HG03575 (cell line): ENCODE results near the gene TPM4.

Experiments
- ATAC-seq: cut with Tn5 transposase; IDR thresholded peaks from one replicate; pipeline ENCODE4 v1.9.1; 2021; ENCODE audit not compliant: unreplicated experiment, insufficient number of reproducible peaks, low FRiP score; ENCODE audit errors: extremely low read depth

Gene TPM4

DNA sequence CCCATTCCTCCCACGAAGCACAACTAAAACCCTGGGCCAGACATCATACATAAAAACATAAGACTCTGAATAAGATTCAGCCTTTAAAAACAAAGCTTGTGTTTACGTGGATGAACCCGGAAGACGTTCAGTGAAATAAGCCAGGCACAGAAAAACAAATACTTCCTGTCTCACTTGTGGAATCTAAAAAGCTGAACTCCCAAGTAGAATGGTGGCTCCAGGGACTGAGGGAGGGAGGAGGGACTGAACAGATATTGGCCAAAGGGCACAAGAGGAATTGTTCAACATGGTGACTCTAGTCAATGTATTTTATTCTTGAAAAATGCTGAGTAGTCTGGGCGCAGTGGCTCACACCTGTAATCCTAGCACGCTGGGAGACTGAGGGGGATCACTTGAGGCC is 35.7 kb upstream of the TPM4 start:
- ATAC-seq = no peak

GRCh38 chr19:16041299-16041990 is 34.9 kb upstream of the TPM4 start:
- ATAC-seq = no peak

DNA sequence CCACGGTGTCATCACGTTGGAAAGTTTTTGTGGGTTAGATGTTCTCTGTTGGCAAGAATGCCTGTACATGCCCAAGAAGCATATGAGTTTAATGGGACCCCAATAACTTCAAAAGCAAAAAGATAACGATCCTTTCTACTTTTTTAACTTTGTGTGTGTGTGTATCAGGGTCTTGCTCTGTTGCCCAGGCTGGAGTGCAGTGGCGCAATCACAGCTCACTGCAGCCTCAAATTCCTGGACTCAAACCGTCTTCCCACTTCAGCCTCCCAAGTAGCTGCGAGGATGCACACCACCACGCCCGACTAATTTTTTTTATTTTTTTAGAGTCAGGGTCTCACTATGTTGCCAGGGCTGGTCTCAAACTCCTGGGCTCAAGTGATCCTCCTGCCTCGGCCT is 34.3 kb upstream of the TPM4 start:
- ATAC-seq = no peak

DNA sequence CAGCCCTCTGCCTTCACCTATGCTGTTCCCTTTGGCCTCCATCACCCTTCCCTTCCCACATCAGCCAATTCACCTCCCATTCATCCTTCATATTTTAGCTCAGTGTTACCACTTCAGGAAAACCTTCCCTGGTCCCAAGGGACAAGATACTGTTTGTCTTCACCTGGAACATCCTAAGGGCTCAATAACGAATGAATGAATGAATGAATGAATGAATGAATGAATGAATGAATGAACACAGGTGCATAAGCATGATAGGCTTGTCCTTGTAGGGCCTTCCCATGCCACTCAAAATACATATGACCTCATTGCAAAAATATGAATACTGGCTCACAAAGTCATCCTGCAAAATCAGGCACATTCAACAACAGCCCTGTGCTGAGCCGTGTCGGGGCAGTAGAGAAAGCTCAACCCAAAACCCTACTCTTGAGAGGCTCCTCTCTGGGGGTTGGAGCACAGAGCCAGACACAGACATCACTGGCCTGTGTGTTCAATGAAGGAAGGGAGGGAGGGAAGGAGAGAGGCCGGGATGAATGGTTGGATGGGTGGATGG is 33.7 kb upstream of the TPM4 start:
- no peak for ATAC-seq

DNA sequence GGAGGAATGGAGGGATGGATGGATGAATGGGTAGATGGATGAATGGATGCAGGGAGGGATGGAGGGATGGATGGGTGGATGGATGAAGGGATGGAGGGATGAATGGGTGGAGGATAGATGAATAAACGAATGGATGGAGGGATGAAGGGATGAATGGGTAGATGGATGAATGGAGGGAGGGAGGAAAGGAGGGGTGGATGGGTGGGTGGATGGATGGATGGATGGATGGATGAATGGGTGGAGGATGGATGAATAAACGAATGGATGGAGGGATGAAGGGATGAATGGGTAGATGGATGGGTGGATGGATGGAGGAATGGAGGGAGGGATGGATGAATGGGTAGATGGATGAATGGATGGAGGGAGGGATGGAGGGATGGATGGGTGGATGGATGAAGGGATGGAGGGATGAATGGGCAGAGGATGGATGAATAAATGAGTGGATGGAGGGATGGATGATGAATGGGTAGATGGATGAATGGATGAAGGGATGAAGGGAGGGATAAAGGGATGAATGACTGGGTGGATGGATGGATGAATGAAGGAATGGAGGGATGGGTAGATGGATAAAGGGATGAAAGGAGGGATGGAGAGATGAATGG is 33.0 kb upstream of the TPM4 start:
- no peak for ATAC-seq

GRCh38 chr19:16044746-16045145 is 31.5 kb upstream of the TPM4 start:
- ATAC-seq = no peak

DNA sequence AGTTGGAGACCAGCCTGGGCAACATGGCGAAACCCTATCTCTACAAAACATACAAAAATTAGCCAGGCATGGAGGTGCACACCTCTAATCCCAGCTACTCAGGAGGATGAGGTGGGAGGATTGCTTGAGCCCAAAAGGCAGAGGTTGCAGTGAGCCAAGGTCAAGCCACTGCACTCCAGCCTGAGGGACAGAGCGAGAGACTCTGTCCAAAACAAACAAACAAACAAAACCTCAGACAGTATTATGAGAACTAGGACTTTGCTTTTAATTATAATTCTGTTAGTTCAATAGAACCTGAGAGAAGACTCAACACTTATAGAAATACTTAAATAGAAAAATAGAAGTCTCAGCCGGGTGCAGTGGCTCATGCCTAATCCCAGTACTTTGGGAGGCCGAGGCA is 31.1 kb upstream of the TPM4 start:
- ATAC-seq = no peak

- ATAC-seq = no peak
Observed at GRCh38 chr19:16045893-16046292, 30.4 kb upstream of the TPM4 start.

GRCh38 chr19:16048583-16048982 is 27.7 kb upstream of the TPM4 start:
- no peak for ATAC-seq

DNA sequence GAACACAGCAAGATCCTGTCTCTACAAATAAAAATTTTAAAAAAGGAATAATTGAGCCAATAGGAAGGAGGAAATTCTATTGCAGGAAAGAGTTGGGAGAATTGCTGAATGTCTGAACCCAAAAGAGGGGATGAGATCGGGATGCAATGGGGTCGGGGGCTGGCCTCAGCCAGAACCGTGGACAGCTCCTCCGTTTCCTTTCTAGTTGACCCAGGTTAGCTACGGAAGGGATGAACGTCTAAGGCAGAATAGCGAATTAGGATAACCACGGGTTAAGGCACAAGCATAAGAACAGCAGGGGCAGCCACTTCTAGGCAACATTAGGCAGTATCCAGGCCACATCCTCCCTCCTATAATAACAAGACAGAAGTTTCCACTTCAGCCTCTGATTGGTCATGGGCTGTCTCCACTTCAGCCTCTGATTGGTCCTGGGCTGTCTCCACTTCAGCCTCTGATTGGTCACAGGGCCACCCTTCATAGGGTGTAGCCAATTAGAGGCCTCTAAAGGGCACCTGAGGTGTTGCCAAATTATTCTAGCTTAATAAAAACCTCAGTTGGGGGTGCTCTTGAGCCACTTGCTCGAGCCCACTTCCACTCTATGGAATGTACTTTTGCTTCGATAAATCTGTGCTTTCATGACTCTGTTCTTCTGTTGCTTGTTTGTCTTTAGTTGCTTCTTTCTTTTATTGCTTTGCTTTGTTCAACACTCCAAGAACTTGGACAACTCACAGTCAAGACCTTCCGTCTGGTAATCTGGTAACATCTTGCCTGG is 24.9 kb upstream of the TPM4 start:
- no peak for ATAC-seq

GRCh38 chr19:16052353-16052752 is 23.9 kb upstream of the TPM4 start:
- no peak for ATAC-seq

- ATAC-seq = no peak
Observed at GRCh38 chr19:16057062-16057461, 19.2 kb upstream of the TPM4 start.

GRCh38 chr19:16060294-16060693 is 16.0 kb upstream of the TPM4 start:
- no peak for ATAC-seq

GRCh38 chr19:16061943-16062342 is 14.4 kb upstream of the TPM4 start:
- no peak for ATAC-seq

- no peak for ATAC-seq
Observed at GRCh38 chr19:16062789-16063188, 13.5 kb upstream of the TPM4 start.

DNA sequence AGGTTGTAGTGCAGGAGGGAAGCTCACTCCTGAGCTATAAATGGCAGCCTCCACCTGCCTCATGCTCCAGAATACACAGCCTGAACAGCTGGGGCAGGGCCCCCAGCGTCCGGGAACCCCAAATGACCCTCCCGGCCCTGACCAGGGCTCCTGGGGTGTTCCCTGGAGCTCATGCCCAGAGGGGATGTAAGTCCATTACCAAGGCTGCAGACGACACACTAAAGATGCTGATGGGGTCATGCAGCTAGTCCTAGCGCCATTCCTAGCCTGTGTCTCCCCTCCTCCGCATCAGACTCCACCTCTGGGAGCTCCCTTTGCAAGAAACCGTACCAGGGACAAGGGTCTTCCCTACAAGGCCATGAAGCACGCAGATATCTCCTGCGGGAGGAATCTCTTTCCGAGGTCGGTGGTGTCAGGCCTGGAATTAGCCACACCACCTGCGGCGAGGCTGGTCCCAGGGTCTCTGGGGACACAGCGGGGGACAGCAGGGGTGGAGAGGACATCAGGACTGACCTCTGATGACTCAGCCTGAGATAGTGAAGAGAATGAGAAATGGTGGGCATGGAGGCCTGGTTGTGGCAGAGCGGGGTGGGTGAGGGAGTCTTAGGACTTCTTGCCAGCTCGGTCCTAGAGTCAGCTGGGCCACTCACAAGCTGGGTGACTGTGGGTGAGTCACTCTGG is 11.9 kb upstream of the TPM4 start:
- ATAC-seq = no peak

GRCh38 chr19:16066611-16067104 is 9.6 kb upstream of the TPM4 start:
- no peak for ATAC-seq

DNA sequence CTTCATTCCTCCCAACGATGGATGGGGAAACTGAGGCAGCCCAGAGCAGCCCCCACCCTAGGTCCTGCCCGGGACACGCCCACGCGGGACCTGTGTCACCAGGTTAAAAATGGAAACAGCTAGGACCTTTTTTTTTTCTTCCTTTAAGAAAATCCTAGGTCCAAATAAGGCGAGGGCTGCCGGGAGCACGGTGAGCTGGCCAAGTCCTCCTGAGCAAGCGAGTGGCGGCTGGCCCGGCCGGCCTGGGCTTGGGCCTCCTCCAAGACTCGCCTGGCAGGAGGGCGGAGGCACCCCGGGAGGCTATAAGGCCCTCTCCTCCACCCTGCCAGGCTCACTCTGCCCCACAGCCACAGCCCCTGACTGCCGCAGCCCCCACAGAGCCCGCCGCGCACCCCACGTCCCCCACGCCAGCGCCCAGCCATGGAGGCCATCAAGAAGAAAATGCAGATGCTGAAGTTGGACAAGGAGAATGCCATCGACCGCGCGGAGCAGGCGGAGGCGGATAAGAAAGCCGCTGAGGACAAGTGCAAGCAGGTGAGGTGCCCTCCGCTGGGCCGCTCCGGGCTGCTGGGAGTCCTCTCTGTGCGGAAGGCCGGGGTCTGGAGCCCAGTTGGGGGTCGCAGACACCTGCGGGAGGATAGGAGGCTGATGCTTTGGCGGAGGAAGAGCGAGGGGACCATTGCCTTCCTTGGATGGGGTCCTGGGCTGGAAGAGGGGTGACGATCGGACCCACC is 8.9 kb upstream of the TPM4 start:
- no peak for ATAC-seq
